ENCODE measurements around the gene RNF114. TPM values are rescaled to one million over a fixed set of nuclear protein-coding genes. Genes with fewer than 3 reads are reported as not detected.

Gene RNF114
- total RNA-seq, 4 donors from 2014 or later: 65.2 to 142 (median 78.1) TPM

GRCh38 chr20:49938173-49939163 lies 2.3 kb downstream of the RNF114 start:
- TF ChIP-seq POLR2A (IDR thresholded peaks at IDR 0.05; ENCODE audit: low read depth) (no peak), EP300 (IDR thresholded peaks at IDR 0.05) (no peak), CTCF (IDR thresholded peaks at IDR 0.05) (no peak), POLR2AphosphoS5 (IDR thresholded peaks at IDR 0.05) (no peak)
- 49% methylated on average over 12 of the region's 12 CpGs for WGBS
- peak overlapping the region; percentile 71 to 99 (median 92) for H3K4me3 ChIP-seq

GRCh38 chr20:49941456-49941855 lies 5.3 kb downstream of the RNF114 start:
- WGBS: 97% methylated on average over 15 of the region's 15 CpGs
- no peaks in the 10 kb centered on the region for H3K27me3 ChIP-seq
- intact Hi-C loops (cut with DNase I): no loop called here
- DNase-seq (ENCODE audit: extremely low spot score): no peak
- H3K9me3 ChIP-seq: no peaks in the 10 kb centered on the region
- peaks cover 9 to 66% (median 54%) of the 10 kb centered on the region in 4 donors for H3K36me3 ChIP-seq
- H3K27ac ChIP-seq (replicated peaks in 1 of 4): no peak overlapping the region
- H3K4me1 ChIP-seq: peaks cover 39 to 76% (median 52%) of the 10 kb centered on the region in 4 donors
- no peak for TF ChIP-seq POLR2A (IDR thresholded peaks at IDR 0.05; ENCODE audit: low read depth)
- no peak for TF ChIP-seq CTCF (IDR thresholded peaks at IDR 0.05)
- TF ChIP-seq POLR2AphosphoS5 (IDR thresholded peaks at IDR 0.05): no peak
- no peak for TF ChIP-seq EP300 (IDR thresholded peaks at IDR 0.05)
- H3K4me3 ChIP-seq: no peak overlapping the region

More at GRCh38 chr20:49938173-49939163, 2.3 kb downstream of the RNF114 start:
- intact Hi-C loops (cut with DNase I): no loop called here
- H3K27me3 ChIP-seq: no peaks in the 10 kb centered on the region
- H3K9me3 ChIP-seq: no peaks in the 10 kb centered on the region
- H3K4me1 ChIP-seq: peaks cover 34 to 68% (median 59%) of the 10 kb centered on the region in 4 donors
- H3K27ac ChIP-seq (replicated peaks in 1 of 4): peak overlapping the region; percentile 45 to 98 (median 72)
- H3K36me3 ChIP-seq: peaks cover 0 to 39% (median 28%) of the 10 kb centered on the region in 4 donors
- DNase-seq (ENCODE audit: extremely low spot score): no peak

- Histone ChIP-seq H3K9me3 (no peaks in the 10 kb centered on the region), H3K4me1 (peaks cover 36 to 69% (median 47%) of the 10 kb centered on the region in 4 donors), H3K27ac (replicated peaks in 1 of 4) (no peak overlapping the region), H3K4me3 (no peak overlapping the region), H3K36me3 (peaks cover 16 to 75% (median 63%) of the 10 kb centered on the region in 4 donors), H3K27me3 (no peaks in the 10 kb centered on the region)
- intact Hi-C loops (cut with DNase I): no loop called here
- no peak for DNase-seq (ENCODE audit: extremely low spot score)
- TF ChIP-seq CTCF (IDR thresholded peaks at IDR 0.05) (no peak), POLR2AphosphoS5 (IDR thresholded peaks at IDR 0.05) (no peak), POLR2A (IDR thresholded peaks at IDR 0.05; ENCODE audit: low read depth) (no peak), EP300 (IDR thresholded peaks at IDR 0.05) (no peak)
- WGBS: 74% methylated on average over 3 of the region's 3 CpGs
These were observed 6.1 kb downstream of the RNF114 start for GRCh38 chr20:49942303-49942702.

GRCh38 chr20:49942942-49943341 lies 6.7 kb downstream of the RNF114 start:
- whole genome bisulfite sequencing: 95% methylated on average over 3 of the region's 3 CpGs

More at GRCh38 chr20:49942942-49943341, 6.7 kb downstream of the RNF114 start:
- H3K36me3 ChIP-seq: peaks cover 19 to 80% (median 66%) of the 10 kb centered on the region in 4 donors
- no peaks in the 10 kb centered on the region for H3K9me3 ChIP-seq
- H3K27me3 ChIP-seq: no peaks in the 10 kb centered on the region
- H3K4me3 ChIP-seq: no peak overlapping the region
- intact Hi-C loops (cut with DNase I): no loop called here
- peaks cover 29 to 63% (median 41%) of the 10 kb centered on the region in 4 donors for H3K4me1 ChIP-seq
- no peak for TF ChIP-seq CTCF (IDR thresholded peaks at IDR 0.05)
- no peak for TF ChIP-seq EP300 (IDR thresholded peaks at IDR 0.05)
- no peak for TF ChIP-seq POLR2A (IDR thresholded peaks at IDR 0.05; ENCODE audit: low read depth)
- no peak for TF ChIP-seq POLR2AphosphoS5 (IDR thresholded peaks at IDR 0.05)
- no peak for DNase-seq (ENCODE audit: extremely low spot score)
- no peak overlapping the region for H3K27ac ChIP-seq (replicated peaks in 1 of 4)
